Measurements from ENCODE around the gene NUP153. TPM values are rescaled to one million over a fixed set of nuclear protein-coding genes. Genes with fewer than 3 reads are reported as not detected.

The NUP153 gene
- total and polyA plus RNA-seq, 7 donors = 6.6 to 31.4 (median 30.0) TPM

- H3K36me3 ChIP-seq = no peaks in the 10 kb centered on the region
- H3K9me3 ChIP-seq = no peaks in the 10 kb centered on the region
- DNase-seq = no peak
- H3K27ac ChIP-seq = no peak overlapping the region
- peaks cover 0 to 2% (median 0%) of the 10 kb centered on the region in 4 donors for H3K4me1 ChIP-seq
- H3K27me3 ChIP-seq = no peaks in the 10 kb centered on the region
- 86 to 87% methylated on average over 12 of the region's 12 CpGs for WGBS, 2 donors
- TF ChIP-seq POLR2AphosphoS5 (IDR thresholded peaks at IDR 0.05) (no peak), CTCF (IDR thresholded peaks at IDR 0.05) (no peak), EP300 (IDR thresholded peaks at IDR 0.05) (no peak), POLR2A (IDR thresholded peaks at IDR 0.05) (no peak)
- H3K4me3 ChIP-seq = no peak overlapping the region
- intact Hi-C loops (cut with DNase I) = no loop called here
These were observed 22.7 kb upstream of the NUP153 start for GRCh38 chr6:17729223-17730077.

- intact Hi-C loops (cut with DNase I) = no loop called here
- no peaks in the 10 kb centered on the region for H3K9me3 ChIP-seq
- no peak for DNase-seq
- peaks cover 0 to 2% (median 0%) of the 10 kb centered on the region in 4 donors for H3K4me1 ChIP-seq
- WGBS, 2 donors = 95 to 98% methylated on average over 49 of the region's 49 CpGs
- no peaks in the 10 kb centered on the region for H3K36me3 ChIP-seq
- no peaks in the 10 kb centered on the region for H3K27me3 ChIP-seq
- H3K27ac ChIP-seq = no peak overlapping the region
- no peak for TF ChIP-seq EP300 (IDR thresholded peaks at IDR 0.05)
- no peak for TF ChIP-seq POLR2AphosphoS5 (IDR thresholded peaks at IDR 0.05)
- no peak for TF ChIP-seq POLR2A (IDR thresholded peaks at IDR 0.05)
- TF ChIP-seq CTCF (IDR thresholded peaks at IDR 0.05) = no peak
- no peak overlapping the region for H3K4me3 ChIP-seq
These were observed 22.0 kb upstream of the NUP153 start for GRCh38 chr6:17728551-17729222.

- Histone ChIP-seq H3K27me3 (no peaks in the 10 kb centered on the region), H3K36me3 (no peaks in the 10 kb centered on the region), H3K4me1 (no peaks in the 10 kb centered on the region), H3K27ac (no peak overlapping the region), H3K4me3 (no peak overlapping the region), H3K9me3 (no peaks in the 10 kb centered on the region)
- 12 to 20% methylated on average over 6 of the region's 6 CpGs for WGBS, 2 donors
- intact Hi-C loops (cut with DNase I) = no loop called here
- no peak for TF ChIP-seq EP300 (IDR thresholded peaks at IDR 0.05)
- TF ChIP-seq CTCF (IDR thresholded peaks at IDR 0.05) = no peak
- no peak for TF ChIP-seq POLR2A (IDR thresholded peaks at IDR 0.05)
- no peak for TF ChIP-seq POLR2AphosphoS5 (IDR thresholded peaks at IDR 0.05)
- DNase-seq = peak; percentile 71
These were observed 18.4 kb upstream of the NUP153 start for GRCh38 chr6:17725083-17725482.

- 96 to 97% methylated on average over 3 of the region's 3 CpGs for WGBS, 2 donors
- Histone ChIP-seq H3K36me3 (no peaks in the 10 kb centered on the region), H3K4me1 (no peaks in the 10 kb centered on the region), H3K27ac (no peak overlapping the region), H3K4me3 (no peak overlapping the region), H3K27me3 (no peaks in the 10 kb centered on the region), H3K9me3 (no peaks in the 10 kb centered on the region)
- DNase-seq = no peak
- intact Hi-C loops (cut with DNase I) = no loop called here
- TF ChIP-seq CTCF (IDR thresholded peaks at IDR 0.05) (no peak), POLR2AphosphoS5 (IDR thresholded peaks at IDR 0.05) (no peak), EP300 (IDR thresholded peaks at IDR 0.05) (no peak), POLR2A (IDR thresholded peaks at IDR 0.05) (no peak)
These were observed 17.6 kb upstream of the NUP153 start for GRCh38 chr6:17724341-17724740.

All from sigmoid colon (tissue), 7 donors.